GM12874 (cell line): ENCODE measurements around the gene TRIM10.

Experiments
- TF ChIP-seq, protein P1 (sequence below): IDR thresholded peaks from 2 replicates; pipeline ENCODE4 v1.5.1; 2011; ENCODE audit warnings: low read depth, mild to moderate bottlenecking, control low read depth, low read length, moderate library complexity; ENCODE audit not compliant: insufficient read depth

TRIM10 gene, protein sequence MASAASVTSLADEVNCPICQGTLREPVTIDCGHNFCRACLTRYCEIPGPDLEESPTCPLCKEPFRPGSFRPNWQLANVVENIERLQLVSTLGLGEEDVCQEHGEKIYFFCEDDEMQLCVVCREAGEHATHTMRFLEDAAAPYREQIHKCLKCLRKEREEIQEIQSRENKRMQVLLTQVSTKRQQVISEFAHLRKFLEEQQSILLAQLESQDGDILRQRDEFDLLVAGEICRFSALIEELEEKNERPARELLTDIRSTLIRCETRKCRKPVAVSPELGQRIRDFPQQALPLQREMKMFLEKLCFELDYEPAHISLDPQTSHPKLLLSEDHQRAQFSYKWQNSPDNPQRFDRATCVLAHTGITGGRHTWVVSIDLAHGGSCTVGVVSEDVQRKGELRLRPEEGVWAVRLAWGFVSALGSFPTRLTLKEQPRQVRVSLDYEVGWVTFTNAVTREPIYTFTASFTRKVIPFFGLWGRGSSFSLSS

DNA sequence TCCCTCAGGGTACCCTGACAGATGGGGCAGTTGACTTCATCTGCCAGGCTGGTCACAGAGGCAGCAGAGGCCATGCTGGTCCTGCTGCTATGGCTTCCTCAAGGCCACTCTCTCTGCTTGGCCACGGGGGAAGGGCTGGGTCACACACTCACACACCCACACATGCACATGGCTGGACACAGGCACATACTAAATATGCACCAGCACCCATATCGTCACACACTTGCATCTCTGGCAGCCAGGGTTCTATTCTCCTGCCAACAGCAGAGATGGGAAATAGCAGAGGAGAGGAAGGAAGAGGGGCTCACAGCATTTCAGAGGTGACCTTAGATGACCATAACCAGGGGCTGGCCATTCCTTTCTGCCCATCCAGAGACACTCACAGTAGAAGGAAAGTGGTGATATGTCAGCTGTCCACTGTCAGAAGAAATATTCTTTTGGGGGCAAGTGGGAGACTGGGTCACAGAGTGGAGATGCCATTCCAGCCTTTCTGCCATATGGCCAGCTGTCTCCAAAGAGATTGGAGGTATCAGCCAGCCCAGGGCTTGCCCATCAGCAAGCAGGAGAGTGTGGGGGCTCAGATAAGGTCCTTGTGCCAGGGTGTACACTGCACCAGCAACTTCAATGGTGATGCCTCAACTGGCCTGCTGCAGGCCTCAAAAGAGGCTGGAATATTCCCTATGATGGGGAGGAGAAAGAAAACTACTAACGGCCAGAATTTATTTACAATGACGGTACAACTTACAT is at the start of gene TRIM10:
TRIM10 (minus strand) TSS at position 427 of the 747 bp plus-strand sequence; CDS start at position 74, 353 bp downstream.
- TF ChIP-seq, protein P1, sequence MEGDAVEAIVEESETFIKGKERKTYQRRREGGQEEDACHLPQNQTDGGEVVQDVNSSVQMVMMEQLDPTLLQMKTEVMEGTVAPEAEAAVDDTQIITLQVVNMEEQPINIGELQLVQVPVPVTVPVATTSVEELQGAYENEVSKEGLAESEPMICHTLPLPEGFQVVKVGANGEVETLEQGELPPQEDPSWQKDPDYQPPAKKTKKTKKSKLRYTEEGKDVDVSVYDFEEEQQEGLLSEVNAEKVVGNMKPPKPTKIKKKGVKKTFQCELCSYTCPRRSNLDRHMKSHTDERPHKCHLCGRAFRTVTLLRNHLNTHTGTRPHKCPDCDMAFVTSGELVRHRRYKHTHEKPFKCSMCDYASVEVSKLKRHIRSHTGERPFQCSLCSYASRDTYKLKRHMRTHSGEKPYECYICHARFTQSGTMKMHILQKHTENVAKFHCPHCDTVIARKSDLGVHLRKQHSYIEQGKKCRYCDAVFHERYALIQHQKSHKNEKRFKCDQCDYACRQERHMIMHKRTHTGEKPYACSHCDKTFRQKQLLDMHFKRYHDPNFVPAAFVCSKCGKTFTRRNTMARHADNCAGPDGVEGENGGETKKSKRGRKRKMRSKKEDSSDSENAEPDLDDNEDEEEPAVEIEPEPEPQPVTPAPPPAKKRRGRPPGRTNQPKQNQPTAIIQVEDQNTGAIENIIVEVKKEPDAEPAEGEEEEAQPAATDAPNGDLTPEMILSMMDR: no peak

DNA sequence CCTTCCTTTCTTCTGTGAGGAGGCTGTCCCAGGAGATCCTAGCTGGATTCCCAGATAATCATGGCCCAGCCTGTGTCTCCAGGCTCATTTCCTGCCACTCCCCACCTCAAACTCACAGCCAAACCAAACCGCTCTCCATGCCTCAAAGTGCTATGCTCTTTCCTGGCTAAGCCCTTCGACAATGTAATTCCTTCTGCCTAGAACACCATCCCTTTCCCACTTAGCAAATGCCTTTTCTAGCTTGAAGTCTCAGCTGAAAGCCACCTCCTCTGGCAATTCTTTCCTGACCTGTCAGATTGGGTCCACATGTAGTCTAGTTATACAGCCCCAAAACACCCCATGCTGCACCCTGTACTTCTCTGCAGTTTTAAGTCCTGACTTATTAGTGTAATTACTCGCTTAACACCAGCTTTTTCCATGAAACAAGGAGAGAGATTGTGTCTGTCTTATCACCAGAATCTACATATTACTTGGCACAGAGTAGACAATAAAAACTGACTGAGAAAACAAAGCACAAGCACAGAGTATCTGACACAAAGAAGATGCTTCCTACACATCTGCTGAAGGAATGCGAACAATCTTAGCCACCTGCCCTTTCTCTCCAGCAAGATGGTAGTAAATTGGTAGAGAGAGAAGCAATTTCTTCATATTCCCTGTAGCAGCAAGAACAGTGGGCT is 46.7 kb upstream of the TRIM10 start:
- TF ChIP-seq, protein P1: no peak

DNA sequence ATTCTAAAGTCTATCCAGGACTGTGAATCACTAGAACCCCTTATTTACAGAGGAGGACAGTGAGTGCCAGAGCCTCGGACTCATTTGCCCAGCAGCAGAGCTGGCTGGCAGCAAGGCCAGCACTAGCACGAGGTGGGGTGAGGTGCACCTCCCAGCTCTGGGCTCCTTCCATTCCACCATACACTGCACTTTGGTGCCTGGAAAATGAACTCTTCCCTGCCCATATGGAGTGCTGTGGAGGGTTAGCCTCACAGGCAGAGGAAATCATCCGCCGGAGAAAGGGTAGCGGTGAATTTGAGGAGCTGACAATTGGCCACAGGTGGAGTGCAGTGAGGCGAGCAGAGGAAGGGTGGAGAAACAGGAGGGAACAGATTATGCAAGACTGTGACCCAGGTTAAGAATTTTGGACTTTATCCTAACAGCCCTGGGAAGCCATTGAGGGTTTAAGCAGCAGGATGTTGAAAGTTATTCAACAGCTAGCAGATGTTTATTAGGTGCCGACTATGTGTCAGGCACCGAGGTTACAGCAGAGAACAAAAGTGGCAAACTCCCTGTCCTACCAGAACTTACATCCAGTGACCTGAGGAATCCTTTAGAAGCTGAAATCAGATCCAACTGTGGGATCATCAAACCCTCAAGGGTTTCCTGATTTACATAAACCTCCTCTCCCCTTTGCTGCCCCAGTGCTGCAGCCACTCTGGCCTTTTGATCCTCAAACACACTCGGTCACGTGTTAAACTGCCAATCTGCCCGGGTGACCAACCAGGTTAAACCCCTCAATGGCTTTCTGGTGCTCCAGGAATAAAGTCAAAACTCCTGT is 46.0 kb upstream of the TRIM10 start:
- TF ChIP-seq, protein P1: no peak

DNA sequence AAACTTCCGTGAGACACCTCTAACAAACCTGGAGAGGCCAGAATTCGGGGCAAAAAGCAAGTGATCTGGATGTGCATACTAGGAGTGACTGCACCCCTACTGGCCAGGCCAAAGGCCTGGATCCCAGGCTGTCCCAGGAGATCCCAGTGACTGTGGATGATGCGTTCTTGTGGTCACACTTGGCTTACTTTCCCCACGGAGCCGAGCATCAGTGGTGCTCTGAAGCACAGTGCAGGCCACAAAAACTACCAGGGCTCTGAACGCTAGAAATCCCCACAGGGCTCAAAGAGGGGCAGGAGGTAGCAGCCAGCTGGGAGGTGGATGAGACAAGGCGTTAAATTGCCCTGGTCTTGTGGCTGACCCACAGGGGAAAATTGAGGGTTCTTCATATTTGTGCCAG is 45.1 kb upstream of the TRIM10 start:
- TF ChIP-seq, protein P1: no peak

DNA sequence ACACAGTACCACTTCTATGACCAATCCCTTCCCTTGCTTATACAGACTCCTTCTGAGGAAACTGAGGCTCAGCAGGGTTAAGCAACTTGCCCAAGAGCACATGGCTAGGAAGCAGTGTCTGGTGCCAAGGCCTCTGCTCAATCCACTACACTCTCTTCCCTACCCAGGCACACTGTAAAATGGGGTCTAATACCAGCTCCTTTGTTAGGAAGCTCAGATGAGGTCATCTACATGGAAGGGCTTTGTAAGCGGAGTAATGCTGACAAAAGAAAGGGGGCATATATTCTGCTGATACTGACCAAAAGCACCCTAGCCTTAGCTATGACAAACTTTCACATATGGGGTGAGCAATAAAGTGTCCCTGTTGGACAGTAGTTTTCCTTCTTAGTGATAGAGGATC is 43.1 kb upstream of the TRIM10 start:
- TF ChIP-seq, protein P1: no peak

DNA sequence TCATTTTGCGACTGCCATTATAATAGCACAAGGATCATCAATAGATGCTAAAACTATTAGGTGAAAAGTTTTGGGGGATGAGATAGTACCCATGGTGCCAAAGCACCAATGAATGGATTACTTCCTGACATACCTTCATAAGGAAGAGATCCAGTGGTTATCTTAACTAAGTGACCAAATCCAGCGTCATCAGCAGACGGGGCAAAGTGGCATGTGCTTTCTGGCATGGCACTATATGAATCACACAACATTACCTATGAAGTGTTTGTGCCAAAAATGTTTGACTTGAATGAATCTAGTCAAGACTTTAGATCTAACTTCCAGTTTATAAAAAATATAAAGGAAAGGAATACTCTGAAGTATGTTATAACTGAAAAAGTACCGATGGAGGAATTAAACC is 41.4 kb upstream of the TRIM10 start:
- TF ChIP-seq, protein P1: no peak
